Erythroblast (primary cell): ENCODE data around the gene OSBPL5.

Experiments
- GATA1 ChIP-seq: IDR thresholded peaks from 2 replicates; pipeline ENCODE4 v1.6.1; 2011; ENCODE audit warnings: low read depth, mild to moderate bottlenecking, control low read depth, low read length, moderate library complexity
- POLR2A ChIP-seq: IDR thresholded peaks from 2 replicates; pipeline ENCODE4 v1.6.1; 2011; ENCODE audit warnings: mild to moderate bottlenecking, low read length

GRCh38 chr11:3204141-3205015 lies 39.3 kb upstream of the OSBPL5 start:
- TF ChIP-seq POLR2A (no peak), GATA1 (no peak)
